Urinary bladder (tissue), 4 donors: ENCODE data around the gene CIDEB. TPM values are rescaled to one million over a fixed set of nuclear protein-coding genes. Genes with fewer than 3 reads are reported as not detected.

ENCODE experiments used
- DNase-seq: peaks from one replicate; pipeline ENCODE4 v3.0.0-alpha.2; 2015; ENCODE audit errors: extremely low spot score
- H3K27ac ChIP-seq: one replicate; pipeline ENCODE4 v1.5.1; 2013; ENCODE audit warnings: low read depth, mild to moderate bottlenecking, moderate library complexity
- H3K36me3 ChIP-seq: one replicate; pipeline ENCODE4 v1.6.1; 2013; ENCODE audit warnings: mild to moderate bottlenecking, moderate library complexity; ENCODE audit not compliant: insufficient read depth
- H3K4me1 ChIP-seq: one replicate; pipeline ENCODE4 v1.6.1; 2013; ENCODE audit warnings: mild to moderate bottlenecking, moderate library complexity; ENCODE audit not compliant: insufficient read depth
- H3K4me3 ChIP-seq: one replicate; pipeline ENCODE4 v1.5.1; 2013; ENCODE audit warnings: low read depth, low read length
- WGBS: extraction: QIAGEN DNeasy Blood & Tissue Kit; methylation state at CpG from one replicate; pipeline ENCODE4 v1.1.7; 2013; 5-methylcytosine and 5-hydroxymethylcytosine counted together
- polyA plus RNA-seq: library from polyadenylated mRNA; stranded (reverse); fragments of 200-250 nt; gene quantifications from one replicate; pipeline ENCODE4 v1.2.3, GENCODE V29; 2013
- total RNA-seq: library from RNA; depleted of rRNA; stranded (reverse); fragments of >200 nt; gene quantifications from one replicate; pipeline ENCODE4 v1.2.3, GENCODE V29; 2014
- donor health status: healthy with polysubstance abuse.
- donor health status: healthy.

CIDEB gene
- total and polyA plus RNA-seq, 2 donors: 7.3 to 12.8 TPM

- H3K4me1 ChIP-seq: no peaks in the 10 kb centered on the region
- no peak for DNase-seq
- H3K4me3 ChIP-seq: no peak overlapping the region
- no peaks in the 10 kb centered on the region for H3K36me3 ChIP-seq
- WGBS: 71% methylated on average over 5 of the region's 5 CpGs
- no peak overlapping the region for H3K27ac ChIP-seq
Measured at GRCh38 chr14:24314377-24315193, 6.8 kb upstream of the CIDEB start.

GRCh38 chr14:24313913-24314312, 6.1 kb upstream of the CIDEB start:
- no peak for DNase-seq
- Histone ChIP-seq H3K27ac (no peak overlapping the region), H3K4me1 (no peaks in the 10 kb centered on the region), H3K36me3 (no peaks in the 10 kb centered on the region), H3K4me3 (no peak overlapping the region)
- 76% methylated on average over 2 of the region's 2 CpGs for WGBS

- Histone ChIP-seq H3K4me1 (no peaks in the 10 kb centered on the region), H3K4me3 (no peak overlapping the region), H3K27ac (no peak overlapping the region), H3K36me3 (no peaks in the 10 kb centered on the region)
- no peak for DNase-seq
- WGBS: 70% methylated on average over 9 of the region's 9 CpGs
Measured at GRCh38 chr14:24312736-24313507, 5.1 kb upstream of the CIDEB start.

GRCh38 chr14:24311837-24312615, 4.2 kb upstream of the CIDEB start:
- H3K27ac ChIP-seq: no peak overlapping the region
- no peaks in the 10 kb centered on the region for H3K4me1 ChIP-seq
- H3K4me3 ChIP-seq: no peak overlapping the region
- no peak for DNase-seq
- H3K36me3 ChIP-seq: no peaks in the 10 kb centered on the region
- 94% methylated on average over 1 of the region's 1 CpG for WGBS

- H3K4me1 ChIP-seq: no peaks in the 10 kb centered on the region
- WGBS: 9% methylated on average over 99 of the region's 99 CpGs
- H3K27ac ChIP-seq: peak within 1 kb of the TSS; percentile 66
- no peak for DNase-seq
- H3K36me3 ChIP-seq: no peaks in the 10 kb centered on the region
- peak within 1 kb of the TSS; percentile 51 for H3K4me3 ChIP-seq
Measured at GRCh38 chr14:24310646-24311604, 3.1 kb upstream of the CIDEB start, which contains the start of gene LTB4R. TSS of gene LTB4R (plus strand) at chr14:24311502. CDS start at chr14:24315652, 4,150 bp downstream.

- peak overlapping the region; percentile 51 for H3K4me3 ChIP-seq
- no peaks in the 10 kb centered on the region for H3K4me1 ChIP-seq
- 36% methylated on average over 5 of the region's 5 CpGs for WGBS
- H3K36me3 ChIP-seq: no peaks in the 10 kb centered on the region
- no peak overlapping the region for H3K27ac ChIP-seq
- DNase-seq: no peak
Measured at GRCh38 chr14:24310265-24310645, 2.5 kb upstream of the CIDEB start.

GRCh38 chr14:24309538-24310264, 1.9 kb upstream of the CIDEB start, which contains the start of gene LTB4R2:
TSS of gene LTB4R2 (plus strand) at chr14:24310140. CDS start at chr14:24310665, 525 bp downstream.
- peak within 1 kb of the TSS; percentile 66 for H3K27ac ChIP-seq
- H3K4me1 ChIP-seq: no peaks in the 10 kb centered on the region
- no peaks in the 10 kb centered on the region for H3K36me3 ChIP-seq
- no peak for DNase-seq
- 64% methylated on average over 5 of the region's 5 CpGs for WGBS
- peak within 1 kb of the TSS; percentile 51 for H3K4me3 ChIP-seq

- 91% methylated on average over 7 of the region's 7 CpGs for WGBS
- Histone ChIP-seq H3K4me3 (no peak overlapping the region), H3K4me1 (no peaks in the 10 kb centered on the region), H3K36me3 (peaks cover 2% of the 10 kb centered on the region), H3K27ac (no peak overlapping the region)
- no peak for DNase-seq
Measured at GRCh38 chr14:24308342-24309124, 756 bp upstream of the CIDEB start.

GRCh38 chr14:24307156-24307574, 612 bp downstream of the CIDEB start:
- H3K4me1 ChIP-seq: no peaks in the 10 kb centered on the region
- DNase-seq: no peak
- WGBS: 81% methylated on average over 11 of the region's 11 CpGs
- H3K36me3 ChIP-seq: peaks cover 2% of the 10 kb centered on the region
- H3K27ac ChIP-seq: no peak overlapping the region
- no peak overlapping the region for H3K4me3 ChIP-seq

- H3K4me1 ChIP-seq: no peaks in the 10 kb centered on the region
- no peak for DNase-seq
- H3K4me3 ChIP-seq: no peak overlapping the region
- H3K36me3 ChIP-seq: peaks cover 2% of the 10 kb centered on the region
- no peak overlapping the region for H3K27ac ChIP-seq
- WGBS: 97% methylated on average over 11 of the region's 11 CpGs
Measured at GRCh38 chr14:24304019-24304387, 3.8 kb downstream of the CIDEB start.

GRCh38 chr14:24300326-24300980, 7.3 kb downstream of the CIDEB start:
- H3K4me1 ChIP-seq: no peaks in the 10 kb centered on the region
- WGBS: 32% methylated on average over 16 of the region's 16 CpGs
- peak overlapping the region; percentile 96 for H3K4me3 ChIP-seq
- DNase-seq: no peak
- no peak overlapping the region for H3K27ac ChIP-seq
- peaks cover 2% of the 10 kb centered on the region for H3K36me3 ChIP-seq
